GM10266 (cell line): ENCODE data around the gene GRK5.

Experiments used
- DNase-seq: peaks from one replicate; pipeline ENCODE4 v3.0.0; 2012; ENCODE audit errors: extremely low spot score
- TF ChIP-seq, protein P1 (sequence below): IDR thresholded peaks from 2 replicates; pipeline ENCODE4 v1.5.1; 2012; ENCODE audit warnings: mild to moderate bottlenecking, low read depth; ENCODE audit not compliant: control insufficient read depth, insufficient read depth; ENCODE audit errors: missing control alignments

Gene GRK5

DNA sequence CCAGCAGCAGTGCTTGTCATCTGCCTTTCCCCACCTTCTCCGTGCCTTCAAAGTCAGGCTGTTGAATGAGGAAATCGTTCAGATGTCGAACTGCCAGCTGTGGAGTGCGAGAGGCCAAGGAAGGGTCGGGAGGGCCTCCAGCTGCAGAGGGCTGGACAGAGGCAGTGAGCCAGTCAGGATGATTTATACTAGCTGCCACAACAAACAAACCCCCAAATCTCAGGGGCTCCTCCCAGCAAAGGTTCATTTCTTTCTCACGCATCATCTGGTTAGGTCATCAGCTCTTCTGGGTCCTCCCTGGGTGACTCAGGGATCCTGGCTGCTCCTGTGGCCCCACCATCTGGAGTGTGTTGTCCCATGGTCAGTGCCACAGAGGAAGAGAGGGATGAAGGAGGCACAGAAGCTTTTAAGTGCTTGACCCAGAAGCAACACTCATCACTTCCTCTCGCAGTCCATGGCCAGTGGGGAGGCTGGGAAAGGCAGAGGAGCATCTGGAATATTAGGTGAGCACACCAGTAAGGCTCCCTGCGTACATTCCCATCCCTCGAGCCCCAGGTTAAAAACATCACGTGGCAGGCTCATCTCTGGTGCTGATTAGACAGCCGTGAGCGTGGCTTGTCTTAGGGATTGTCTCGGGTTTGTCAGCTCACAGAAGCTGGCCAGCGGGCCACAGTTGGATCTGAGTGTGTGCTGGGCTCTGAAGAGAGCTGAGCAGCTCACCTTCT lies 194.5 kb downstream of the GRK5 start:
- TF ChIP-seq, protein P1, sequence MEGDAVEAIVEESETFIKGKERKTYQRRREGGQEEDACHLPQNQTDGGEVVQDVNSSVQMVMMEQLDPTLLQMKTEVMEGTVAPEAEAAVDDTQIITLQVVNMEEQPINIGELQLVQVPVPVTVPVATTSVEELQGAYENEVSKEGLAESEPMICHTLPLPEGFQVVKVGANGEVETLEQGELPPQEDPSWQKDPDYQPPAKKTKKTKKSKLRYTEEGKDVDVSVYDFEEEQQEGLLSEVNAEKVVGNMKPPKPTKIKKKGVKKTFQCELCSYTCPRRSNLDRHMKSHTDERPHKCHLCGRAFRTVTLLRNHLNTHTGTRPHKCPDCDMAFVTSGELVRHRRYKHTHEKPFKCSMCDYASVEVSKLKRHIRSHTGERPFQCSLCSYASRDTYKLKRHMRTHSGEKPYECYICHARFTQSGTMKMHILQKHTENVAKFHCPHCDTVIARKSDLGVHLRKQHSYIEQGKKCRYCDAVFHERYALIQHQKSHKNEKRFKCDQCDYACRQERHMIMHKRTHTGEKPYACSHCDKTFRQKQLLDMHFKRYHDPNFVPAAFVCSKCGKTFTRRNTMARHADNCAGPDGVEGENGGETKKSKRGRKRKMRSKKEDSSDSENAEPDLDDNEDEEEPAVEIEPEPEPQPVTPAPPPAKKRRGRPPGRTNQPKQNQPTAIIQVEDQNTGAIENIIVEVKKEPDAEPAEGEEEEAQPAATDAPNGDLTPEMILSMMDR, result no peak
- DNase-seq, result no peak

DNA sequence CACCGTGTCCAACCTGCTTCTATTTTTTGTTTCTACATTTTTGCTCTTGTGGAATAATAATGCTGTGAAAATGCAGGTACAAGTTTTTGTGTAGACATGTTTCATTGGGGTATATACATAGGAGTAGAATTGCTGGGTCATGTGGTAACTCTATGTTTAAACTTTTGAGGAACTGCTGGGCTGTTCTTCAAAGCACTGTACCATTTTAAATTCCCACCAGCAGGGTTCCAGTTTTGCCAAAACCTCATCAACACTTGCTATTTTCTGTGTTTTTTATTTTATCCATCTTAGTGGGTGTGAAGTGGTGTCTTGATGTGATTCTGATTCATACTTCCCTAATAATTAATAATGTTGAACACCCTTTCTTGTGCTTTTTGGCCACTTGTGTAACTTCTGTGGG lies 196.6 kb downstream of the GRK5 start:
- DNase-seq, result no peak
- TF ChIP-seq, protein P1, result no peak

DNA sequence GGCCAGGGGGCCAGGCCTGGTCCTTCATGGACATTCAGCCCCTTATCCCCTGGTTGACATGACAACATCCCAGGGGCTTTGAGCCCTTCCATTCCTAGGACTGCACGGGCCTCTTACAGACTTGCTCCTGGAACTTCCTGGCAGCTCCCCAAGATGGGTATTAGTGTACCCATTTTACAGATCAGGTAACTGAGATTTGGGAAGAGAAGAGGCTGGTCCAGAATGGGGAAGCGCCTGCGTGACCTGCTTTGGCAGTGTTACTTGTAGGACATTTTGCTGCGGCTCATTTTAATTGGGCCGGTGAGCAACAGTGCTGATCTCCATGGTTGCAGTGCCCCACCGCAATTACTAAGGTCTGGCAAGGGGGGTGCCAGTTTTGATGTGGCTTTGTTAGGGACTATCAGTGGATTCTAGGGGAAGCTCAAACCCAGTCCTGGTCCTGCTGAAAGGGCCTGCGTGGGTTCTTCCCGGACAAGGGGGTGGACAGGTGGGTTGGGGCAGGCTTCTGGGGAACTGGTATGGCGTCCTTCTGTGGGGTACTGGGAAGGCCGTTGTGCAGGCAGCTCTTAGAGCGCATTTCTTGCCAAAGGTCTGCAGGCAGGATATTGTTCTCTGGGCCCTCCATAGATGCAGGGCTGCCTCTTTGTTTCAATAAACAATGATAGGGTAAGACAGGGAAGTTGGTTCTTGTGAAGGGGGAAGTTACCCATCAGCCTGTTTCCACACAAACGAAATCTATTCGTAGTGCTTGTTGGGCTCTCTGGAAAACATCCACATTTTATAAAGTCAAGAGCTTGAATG lies 197.5 kb downstream of the GRK5 start:
- TF ChIP-seq, protein P1, result no peak
- DNase-seq, result no peak

DNA sequence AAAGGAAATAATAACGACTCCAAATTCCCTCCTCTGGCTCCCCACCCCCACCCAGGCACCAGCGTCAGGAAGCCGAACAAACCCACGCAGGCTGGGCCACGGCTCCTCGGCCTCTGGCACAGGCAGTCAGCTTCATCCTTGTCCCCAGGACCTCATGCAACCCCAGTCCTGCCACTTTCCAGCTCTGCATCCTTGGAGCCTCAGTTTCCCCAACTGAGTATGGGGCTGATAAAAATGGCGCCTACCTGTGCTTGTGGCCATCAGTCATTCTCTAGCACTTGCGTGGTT lies 198.1 kb downstream of the GRK5 start:
- TF ChIP-seq, protein P1, result no peak

DNA sequence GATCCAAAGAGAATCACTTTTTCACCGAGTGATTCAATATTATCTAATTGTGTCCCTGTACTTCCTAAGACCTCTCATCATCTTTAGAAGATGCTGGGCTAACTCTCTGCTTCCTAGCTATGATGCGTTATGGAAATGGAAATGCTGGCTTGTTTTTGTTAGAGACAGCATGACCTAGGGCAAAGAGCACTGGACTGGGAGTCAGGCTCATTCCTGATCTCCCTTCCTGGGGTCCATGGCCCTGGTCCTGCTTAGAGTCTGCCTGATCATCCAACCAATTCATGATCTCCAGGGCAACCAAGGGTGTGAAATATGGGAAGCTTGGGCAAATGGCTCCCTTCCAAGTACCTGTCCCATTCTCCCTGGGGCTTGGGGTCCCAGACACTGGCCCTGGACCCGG lies 198.8 kb downstream of the GRK5 start:
- no peak for DNase-seq
- TF ChIP-seq, protein P1, result no peak

More for the DNA sequence above, 198.1 kb downstream of the GRK5 start:
- DNase-seq, result no peak

DNA sequence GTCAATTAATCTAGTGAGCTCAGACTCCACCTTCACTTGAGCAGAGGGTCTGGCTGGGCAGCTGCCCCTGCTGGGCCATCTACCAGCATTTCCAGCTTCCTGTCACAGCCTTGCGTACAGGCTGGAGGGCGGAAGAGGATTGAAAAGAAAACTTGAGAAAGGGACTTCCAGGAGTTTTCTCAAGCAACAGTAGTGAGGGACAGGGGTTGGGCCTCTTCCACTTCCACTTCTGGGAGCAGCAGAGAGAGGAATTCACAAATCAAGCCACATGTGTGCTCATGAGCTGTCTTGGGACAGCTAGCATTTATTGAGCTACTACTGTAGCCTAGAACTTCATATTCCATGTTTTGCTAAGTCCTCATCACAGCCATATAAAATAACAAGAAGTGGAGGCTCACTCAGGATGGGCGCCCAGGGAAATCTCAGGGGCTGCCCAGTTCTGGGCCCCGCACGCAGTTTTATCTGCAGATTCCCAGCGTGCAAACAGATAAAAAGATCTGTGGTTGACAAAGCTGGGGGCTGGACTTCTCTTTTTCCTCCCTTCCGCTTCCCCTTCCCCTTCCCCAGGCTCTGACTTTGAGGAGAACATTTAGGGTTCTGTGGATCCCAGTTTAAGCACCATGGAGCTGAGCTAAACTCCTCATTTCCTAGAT lies 199.4 kb downstream of the GRK5 start:
- TF ChIP-seq, protein P1, result no peak
- no peak for DNase-seq
